GM19397 (cell line): ENCODE results near the gene MRPL32.

Experiments used
- ATAC-seq: cut with Tn5 transposase; IDR thresholded peaks from one replicate; pipeline ENCODE4 v1.9.1; 2021; ENCODE audit warnings: mild to moderate bottlenecking, moderate library complexity; ENCODE audit not compliant: unreplicated experiment

MRPL32 gene

GRCh38 chr7:42964293-42964692 lies 32.1 kb downstream of the MRPL32 start:
- no peak for ATAC-seq

GRCh38 chr7:42964849-42965805 lies 33.0 kb downstream of the MRPL32 start:
- ATAC-seq = no peak

- no peak for ATAC-seq
These were observed 35.2 kb downstream of the MRPL32 start for GRCh38 chr7:42967391-42967790.

- ATAC-seq = no peak
These were observed 40.7 kb downstream of the MRPL32 start for GRCh38 chr7:42972699-42973500.

GRCh38 chr7:42976371-42976770 lies 44.2 kb downstream of the MRPL32 start:
- no peak for ATAC-seq

- ATAC-seq = no peak
These were observed 46.3 kb downstream of the MRPL32 start for GRCh38 chr7:42978496-42978895.

- ATAC-seq = no peak
These were observed 47.9 kb downstream of the MRPL32 start for GRCh38 chr7:42980084-42980483.

- ATAC-seq = no peak
These were observed 48.3 kb downstream of the MRPL32 start for GRCh38 chr7:42980514-42980913.

- no peak for ATAC-seq
These were observed 49.4 kb downstream of the MRPL32 start for GRCh38 chr7:42981601-42982000.

GRCh38 chr7:42982604-42983115 lies 50.5 kb downstream of the MRPL32 start:
- ATAC-seq = no peak

- ATAC-seq = no peak
These were observed 52.0 kb downstream of the MRPL32 start for GRCh38 chr7:42984137-42984536.

GRCh38 chr7:42986213-42986612 lies 54.0 kb downstream of the MRPL32 start:
- ATAC-seq = no peak

- no peak for ATAC-seq
These were observed 54.6 kb downstream of the MRPL32 start for GRCh38 chr7:42986781-42987248.
